Measurements from ENCODE around the gene MYO7A. TPM values are rescaled to one million over a fixed set of nuclear protein-coding genes. Genes with fewer than 3 reads are reported as not detected.
A peak's percentile ranks its signal among the peaks of the same experiment; 100 is the strongest.

MYO7A gene
- total RNA-seq, 1 donor from 2014 or later, result 0.16 TPM

DNA sequence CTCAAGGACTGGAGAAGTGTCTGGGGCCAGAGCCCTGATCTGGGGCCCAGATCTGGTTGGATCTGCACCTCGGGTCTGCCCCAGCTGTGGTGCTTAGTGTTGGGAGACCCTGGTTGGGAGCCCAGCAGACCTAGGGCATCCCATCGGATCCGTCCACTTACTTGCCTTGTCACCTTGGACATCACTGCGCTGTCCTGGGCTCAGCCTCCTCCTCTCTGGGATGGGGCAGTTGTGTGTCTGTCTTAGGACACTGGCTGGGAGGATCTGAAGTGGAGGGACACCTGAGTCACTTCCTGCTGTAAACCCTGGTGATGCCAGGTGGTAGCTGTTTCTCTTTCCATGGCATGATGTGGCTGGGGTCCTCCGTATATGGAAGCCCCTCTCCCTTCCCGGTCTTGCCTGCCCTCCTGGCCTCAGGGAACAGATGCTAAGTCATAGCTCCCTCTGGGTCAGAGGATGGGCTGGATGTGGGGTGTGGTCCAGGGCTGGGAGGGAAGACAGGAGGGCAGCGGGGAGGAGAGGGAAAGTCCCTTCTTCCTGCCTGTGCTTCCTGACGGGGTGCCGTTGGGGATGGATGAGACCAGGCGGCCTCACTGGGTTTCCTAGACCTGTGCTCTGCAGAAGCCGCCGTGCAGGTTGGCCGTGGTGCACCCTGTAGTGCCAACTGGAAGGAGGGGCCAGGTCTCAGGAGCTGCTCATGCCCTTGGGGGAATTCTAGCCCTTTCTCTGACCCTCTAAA, 37.5 kb upstream of the MYO7A start:
- Histone ChIP-seq H3K4me3 (ENCODE audit: insufficient read depth, low read depth, low read length) (no peak overlapping the region), H3K79me2 (ENCODE audit: insufficient read depth, low read length) (no peaks in the 10 kb centered on the region), H3K36me3 (ENCODE audit: insufficient read depth, low read length) (no peaks in the 10 kb centered on the region), H4K20me1 (ENCODE audit: insufficient read depth, low read length) (peaks cover 21% of the 10 kb centered on the region), H3K27ac (ENCODE audit: low read depth, low read length) (no peak overlapping the region), H3K4me1 (ENCODE audit: insufficient read depth, low read length) (no peaks in the 10 kb centered on the region), H3K9ac (ENCODE audit: low read length) (no peak overlapping the region), H3K9me3 (ENCODE audit: insufficient read depth, low read depth, low read length) (no peaks in the 10 kb centered on the region), H2AFZ (ENCODE audit: low read depth, low read length) (no peak overlapping the region), H3K27me3 (ENCODE audit: insufficient read depth, low read length) (no peaks in the 10 kb centered on the region), H3K4me2 (ENCODE audit: low read length) (no peak overlapping the region)
- TF ChIP-seq, protein P1, sequence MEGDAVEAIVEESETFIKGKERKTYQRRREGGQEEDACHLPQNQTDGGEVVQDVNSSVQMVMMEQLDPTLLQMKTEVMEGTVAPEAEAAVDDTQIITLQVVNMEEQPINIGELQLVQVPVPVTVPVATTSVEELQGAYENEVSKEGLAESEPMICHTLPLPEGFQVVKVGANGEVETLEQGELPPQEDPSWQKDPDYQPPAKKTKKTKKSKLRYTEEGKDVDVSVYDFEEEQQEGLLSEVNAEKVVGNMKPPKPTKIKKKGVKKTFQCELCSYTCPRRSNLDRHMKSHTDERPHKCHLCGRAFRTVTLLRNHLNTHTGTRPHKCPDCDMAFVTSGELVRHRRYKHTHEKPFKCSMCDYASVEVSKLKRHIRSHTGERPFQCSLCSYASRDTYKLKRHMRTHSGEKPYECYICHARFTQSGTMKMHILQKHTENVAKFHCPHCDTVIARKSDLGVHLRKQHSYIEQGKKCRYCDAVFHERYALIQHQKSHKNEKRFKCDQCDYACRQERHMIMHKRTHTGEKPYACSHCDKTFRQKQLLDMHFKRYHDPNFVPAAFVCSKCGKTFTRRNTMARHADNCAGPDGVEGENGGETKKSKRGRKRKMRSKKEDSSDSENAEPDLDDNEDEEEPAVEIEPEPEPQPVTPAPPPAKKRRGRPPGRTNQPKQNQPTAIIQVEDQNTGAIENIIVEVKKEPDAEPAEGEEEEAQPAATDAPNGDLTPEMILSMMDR (IDR thresholded peaks at IDR 0.05; ENCODE audit: insufficient read depth, low read depth, low read length), result no peak
- FAIRE-seq (no peak), DNase-seq (ENCODE audit: low read depth) (no peak)
- H3K27me3 Mint-ChIP-seq (ENCODE audit: low read depth, unreplicated experiment), result no peaks in the 10 kb centered on the region
- no peaks in the 10 kb centered on the region for H3K4me1 Mint-ChIP-seq (ENCODE audit: low read depth, unreplicated experiment)
- no peaks in the 10 kb centered on the region for H3K36me3 Mint-ChIP-seq (ENCODE audit: low read depth, unreplicated experiment)
- H3K9me3 Mint-ChIP-seq (ENCODE audit: unreplicated experiment), result no peaks in the 10 kb centered on the region
- H3K27ac Mint-ChIP-seq (ENCODE audit: unreplicated experiment), result no peak overlapping the region
- H3K4me3 Mint-ChIP-seq (ENCODE audit: unreplicated experiment), result no peak overlapping the region

- Histone ChIP-seq H3K4me1 (ENCODE audit: insufficient read depth, low read length) (no peaks in the 10 kb centered on the region), H3K9ac (ENCODE audit: low read length) (no peak overlapping the region), H3K27me3 (ENCODE audit: insufficient read depth, low read length) (no peaks in the 10 kb centered on the region), H2AFZ (ENCODE audit: low read depth, low read length) (no peak overlapping the region), H4K20me1 (ENCODE audit: insufficient read depth, low read length) (peaks cover 21% of the 10 kb centered on the region), H3K27ac (ENCODE audit: low read depth, low read length) (no peak overlapping the region), H3K9me3 (ENCODE audit: insufficient read depth, low read depth, low read length) (no peaks in the 10 kb centered on the region), H3K4me2 (ENCODE audit: low read length) (no peak overlapping the region), H3K4me3 (ENCODE audit: insufficient read depth, low read depth, low read length) (no peak overlapping the region), H3K79me2 (ENCODE audit: insufficient read depth, low read length) (no peaks in the 10 kb centered on the region), H3K36me3 (ENCODE audit: insufficient read depth, low read length) (no peaks in the 10 kb centered on the region)
- Mint-ChIP-seq H3K27ac (ENCODE audit: unreplicated experiment) (no peak overlapping the region), H3K4me3 (ENCODE audit: unreplicated experiment) (no peak overlapping the region), H3K27me3 (ENCODE audit: low read depth, unreplicated experiment) (no peaks in the 10 kb centered on the region), H3K4me1 (ENCODE audit: low read depth, unreplicated experiment) (no peaks in the 10 kb centered on the region), H3K9me3 (ENCODE audit: unreplicated experiment) (no peaks in the 10 kb centered on the region), H3K36me3 (ENCODE audit: low read depth, unreplicated experiment) (no peaks in the 10 kb centered on the region)
- no peak for TF ChIP-seq EZH2 (IDR thresholded peaks at IDR 0.05; ENCODE audit: insufficient read depth, low read length)
- TF ChIP-seq, protein P1 (IDR thresholded peaks at IDR 0.05; ENCODE audit: insufficient read depth, low read depth, low read length), result peak; percentile 88
- no peak for DNase-seq (ENCODE audit: low read depth)
- no peak for FAIRE-seq
Observed at GRCh38 chr11:77091146-77091940, 36.7 kb upstream of the MYO7A start.

DNA sequence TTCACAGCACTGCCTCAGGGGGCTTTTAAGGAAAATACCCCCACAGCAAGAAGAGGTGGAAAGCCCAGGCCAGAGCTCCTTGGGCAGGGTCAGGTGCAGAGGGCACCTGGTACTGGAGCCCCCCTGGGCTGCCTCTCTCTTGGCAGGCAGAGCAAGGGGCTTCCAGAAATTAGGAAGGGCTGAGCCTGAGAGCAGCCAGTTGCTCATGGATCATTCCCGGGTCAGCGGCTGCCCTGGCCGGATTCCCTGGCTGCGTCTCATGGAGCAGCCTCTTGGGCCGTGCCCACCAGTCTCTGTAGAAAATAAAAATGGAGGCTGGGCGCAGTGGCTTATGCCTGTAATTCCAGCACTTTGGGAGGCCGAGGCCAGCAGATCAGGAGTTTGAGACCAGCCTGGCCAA, 35.7 kb upstream of the MYO7A start:
- Mint-ChIP-seq H3K4me3 (ENCODE audit: unreplicated experiment) (no peak overlapping the region), H3K4me1 (ENCODE audit: low read depth, unreplicated experiment) (no peaks in the 10 kb centered on the region), H3K27me3 (ENCODE audit: low read depth, unreplicated experiment) (no peaks in the 10 kb centered on the region), H3K27ac (ENCODE audit: unreplicated experiment) (no peak overlapping the region), H3K9me3 (ENCODE audit: unreplicated experiment) (no peaks in the 10 kb centered on the region), H3K36me3 (ENCODE audit: low read depth, unreplicated experiment) (no peaks in the 10 kb centered on the region)
- Histone ChIP-seq H4K20me1 (ENCODE audit: insufficient read depth, low read length) (peaks cover 21% of the 10 kb centered on the region), H3K4me3 (ENCODE audit: insufficient read depth, low read depth, low read length) (no peak overlapping the region), H3K9ac (ENCODE audit: low read length) (no peak overlapping the region), H3K27ac (ENCODE audit: low read depth, low read length) (no peak overlapping the region), H2AFZ (ENCODE audit: low read depth, low read length) (no peak overlapping the region), H3K4me2 (ENCODE audit: low read length) (no peak overlapping the region), H3K4me1 (ENCODE audit: insufficient read depth, low read length) (no peaks in the 10 kb centered on the region), H3K36me3 (ENCODE audit: insufficient read depth, low read length) (no peaks in the 10 kb centered on the region), H3K79me2 (ENCODE audit: insufficient read depth, low read length) (no peaks in the 10 kb centered on the region), H3K9me3 (ENCODE audit: insufficient read depth, low read depth, low read length) (no peaks in the 10 kb centered on the region), H3K27me3 (ENCODE audit: insufficient read depth, low read length) (no peaks in the 10 kb centered on the region)
- no peak for TF ChIP-seq EZH2 (IDR thresholded peaks at IDR 0.05; ENCODE audit: insufficient read depth, low read length)
- TF ChIP-seq, protein P1 (IDR thresholded peaks at IDR 0.05; ENCODE audit: insufficient read depth, low read depth, low read length), result no peak
- DNase-seq (ENCODE audit: low read depth) (no peak), FAIRE-seq (no peak)
